ENCODE data around the gene TEX10.
"Not testable (repeated sequence)": the region's sequence is repeated elsewhere in the genome, so short reads cannot be mapped to it uniquely, and the experiment has no call there.

TEX10 gene

DNA sequence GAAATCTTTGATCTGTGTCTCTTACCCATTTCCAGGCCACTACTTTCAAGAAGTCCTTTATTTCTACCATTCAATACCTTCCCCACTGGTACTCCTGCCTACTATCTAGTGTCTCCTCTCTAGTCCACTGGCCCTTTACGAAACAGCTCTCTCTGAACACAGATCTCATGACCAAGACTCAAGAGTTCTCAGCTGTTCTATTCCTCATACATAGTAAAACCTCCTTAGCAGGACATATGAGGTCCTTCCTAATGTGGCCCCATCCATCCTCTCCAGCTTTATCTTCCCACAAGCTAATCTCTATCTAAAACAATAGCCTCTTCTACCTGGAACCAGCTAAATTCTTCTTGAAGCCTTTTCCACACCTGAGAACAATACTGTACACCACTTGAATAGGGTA is 2.6 kb downstream of the TEX10 start:
- no peak for DNase-seq (ENCODE audit: low read depth in 2 of 2)

DNA sequence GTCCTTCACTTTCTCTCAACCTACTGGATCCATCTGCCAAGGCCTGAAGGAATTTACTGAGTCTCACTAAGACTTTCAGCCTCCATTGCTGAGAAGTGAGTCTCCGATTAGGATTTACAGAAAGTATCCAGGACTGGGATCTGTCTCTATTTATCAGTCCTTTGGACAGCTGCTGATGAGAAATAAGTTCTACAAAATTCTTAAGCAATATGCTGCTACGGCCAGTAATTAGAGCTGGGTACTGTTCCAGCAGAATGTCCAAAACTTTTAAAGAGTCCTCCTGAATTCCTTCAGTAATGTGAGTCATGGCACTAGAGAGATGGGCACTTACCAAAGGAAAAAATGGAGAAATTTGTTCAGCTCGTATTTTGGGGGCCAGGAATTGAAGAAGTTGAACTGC is 5.9 kb downstream of the TEX10 start:
- no peak for DNase-seq (ENCODE audit: low read depth in 2 of 2)

GRCh38 chr9:100341889-100342288 is 10.9 kb downstream of the TEX10 start:
- no peak for DNase-seq (ENCODE audit: low read depth in 2 of 2)

DNA sequence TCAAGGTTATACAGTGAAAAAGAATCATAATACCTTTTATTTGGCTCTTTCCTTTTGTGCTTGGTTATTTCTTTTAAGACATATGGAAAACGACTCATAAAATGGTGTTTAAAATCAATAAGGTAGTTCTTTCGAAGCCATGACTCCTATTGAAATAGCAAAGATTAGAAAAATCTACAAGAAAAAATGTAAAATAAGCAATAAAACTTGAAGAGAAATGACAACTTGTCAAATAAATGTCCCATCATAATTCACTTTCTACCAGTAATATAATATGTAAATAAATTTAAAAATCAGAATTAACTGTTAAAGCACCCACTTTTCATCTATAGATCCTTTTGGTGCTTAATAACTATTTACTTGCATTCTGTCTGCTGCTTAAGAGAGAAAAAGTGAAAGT is 12.5 kb downstream of the TEX10 start:
- DNase-seq (ENCODE audit: low read depth in 2 of 2), result no peak

- DNase-seq (ENCODE audit: low read depth in 2 of 2), result not testable (repeated sequence)
Observed at GRCh38 chr9:100338736-100339135, 14.0 kb downstream of the TEX10 start.

DNA sequence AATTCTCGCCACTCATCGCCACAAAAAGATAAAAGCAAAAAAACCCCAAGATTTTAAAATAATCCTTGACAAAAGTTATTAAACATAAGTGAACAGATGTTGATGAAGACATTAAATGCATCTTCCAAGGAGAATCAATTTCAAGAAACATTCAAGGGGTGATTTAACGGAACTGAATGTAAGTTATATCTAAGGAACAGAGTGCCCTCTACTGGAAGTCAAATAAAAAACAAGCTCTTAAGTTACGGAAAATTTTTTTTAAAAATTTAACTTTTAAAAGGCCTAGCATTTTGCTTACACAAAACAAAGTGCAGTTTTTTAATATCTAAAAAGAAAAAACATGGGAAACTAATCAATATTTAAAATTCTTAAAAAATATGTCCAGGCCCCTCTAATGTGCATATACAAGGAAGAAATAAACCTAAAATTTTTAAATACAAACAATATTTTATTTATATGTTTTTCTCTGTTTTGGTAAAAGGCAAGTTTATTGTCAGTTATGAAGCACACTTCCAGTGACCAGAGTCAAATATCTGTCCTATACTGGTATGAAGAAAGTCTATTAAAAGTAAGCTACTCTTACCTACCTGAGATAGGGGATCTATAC is 28.0 kb downstream of the TEX10 start:
- DNase-seq (ENCODE audit: low read depth in 2 of 2), result no peak

DNA sequence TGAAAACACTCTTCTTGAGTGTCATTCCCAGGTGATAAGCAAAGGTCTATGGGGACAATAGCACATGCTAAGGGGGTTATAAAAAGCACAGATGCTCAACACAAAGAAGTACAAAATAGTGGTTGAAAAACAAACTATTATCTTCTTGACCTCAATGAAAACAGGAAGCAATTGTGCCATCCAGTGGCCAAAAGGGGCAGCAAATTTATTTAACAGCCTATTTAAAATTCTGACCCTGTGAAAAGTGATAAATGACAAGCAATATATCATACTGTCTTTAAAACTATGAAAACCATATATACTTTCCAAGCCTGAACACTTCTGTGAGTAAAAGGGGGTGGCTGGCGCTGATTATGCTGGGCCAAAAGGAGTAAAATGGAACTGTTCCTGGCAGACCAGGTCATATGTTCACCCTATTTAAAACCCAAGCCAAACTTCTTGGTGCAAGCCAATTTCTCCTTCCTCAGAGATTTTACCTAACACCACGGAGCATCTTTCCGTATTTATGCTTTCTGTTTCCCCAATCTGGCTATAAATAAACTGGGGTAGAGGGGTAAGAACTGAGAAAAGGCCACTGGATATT is 29.7 kb downstream of the TEX10 start:
- DNase-seq (ENCODE audit: low read depth in 2 of 2), result no peak

GRCh38 chr9:100317706-100318105 is 35.0 kb downstream of the TEX10 start:
- no peak for DNase-seq (ENCODE audit: low read depth in 2 of 2)

DNA sequence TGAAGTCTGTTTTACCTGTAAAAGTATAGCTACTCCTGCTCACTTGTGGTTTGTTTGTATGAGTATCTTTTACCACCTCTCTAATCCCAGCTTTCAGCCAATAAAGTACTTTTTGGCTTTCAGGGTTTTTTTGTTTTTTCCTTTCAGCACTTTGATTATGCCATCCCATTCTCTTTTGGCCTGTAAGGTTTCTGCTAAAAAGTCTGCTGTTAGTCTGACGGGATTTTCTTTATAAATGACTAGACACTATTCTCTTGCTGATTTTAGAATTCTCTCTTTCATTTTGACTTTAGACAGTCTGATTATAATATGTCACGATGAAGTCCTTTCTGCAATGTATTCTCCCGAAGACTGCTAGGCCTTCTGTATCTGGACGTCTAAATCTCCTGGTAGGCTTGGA is 37.2 kb downstream of the TEX10 start:
- DNase-seq (ENCODE audit: low read depth in 2 of 2), result no peak

GRCh38 chr9:100309992-100310391 is 42.8 kb downstream of the TEX10 start:
- DNase-seq (ENCODE audit: low read depth in 2 of 2), result no peak

GRCh38 chr9:100308965-100309564 is 43.7 kb downstream of the TEX10 start:
- no peak for DNase-seq (ENCODE audit: low read depth in 2 of 2)

DNA sequence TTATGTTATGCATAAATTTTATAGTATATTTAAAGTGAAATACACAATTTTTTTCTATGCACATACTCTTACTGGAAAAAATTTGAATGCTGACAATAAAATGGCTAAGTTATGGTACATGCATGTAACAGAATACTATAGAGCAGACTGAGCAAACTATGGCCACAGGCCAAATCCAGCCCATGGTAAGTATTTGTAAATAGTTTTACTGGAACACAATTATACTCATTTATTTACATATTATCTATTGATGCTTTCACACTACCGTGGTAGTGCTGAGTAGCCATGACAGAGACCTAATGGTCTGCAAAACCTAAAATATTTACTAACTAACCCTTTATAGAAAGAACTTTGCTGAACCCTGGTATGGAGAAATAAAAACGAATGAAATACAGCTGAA is 45.7 kb downstream of the TEX10 start:
- no peak for DNase-seq (ENCODE audit: low read depth in 2 of 2)

DNA sequence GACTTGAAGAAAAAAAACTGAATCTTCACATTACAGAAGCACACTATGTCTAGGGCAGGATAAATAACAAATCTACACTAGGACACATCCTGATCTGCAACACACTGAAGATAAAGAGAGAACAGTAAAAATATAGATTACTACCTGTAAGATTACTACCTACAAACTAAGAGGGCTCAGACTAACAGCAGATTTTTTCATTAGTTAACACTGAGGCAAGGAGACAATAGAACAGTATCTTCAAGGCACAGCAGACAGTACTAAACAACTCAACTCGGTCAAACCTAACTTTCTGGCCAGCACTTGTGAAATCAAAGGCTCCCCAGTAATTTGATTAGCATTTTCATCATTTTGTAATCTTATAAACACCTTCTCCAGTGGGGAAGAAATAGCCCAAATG is 46.5 kb downstream of the TEX10 start:
- DNase-seq (ENCODE audit: low read depth in 2 of 2), result no peak

- no peak for DNase-seq (ENCODE audit: low read depth in 2 of 2)
Observed at GRCh38 chr9:100303747-100304146, 49.0 kb downstream of the TEX10 start.

GRCh38 chr9:100298378-100298777 is 54.4 kb downstream of the TEX10 start:
- no peak for DNase-seq (ENCODE audit: low read depth in 2 of 2)

- no peak for DNase-seq (ENCODE audit: low read depth in 2 of 2)
Observed at GRCh38 chr9:100296407-100296806, 56.3 kb downstream of the TEX10 start.

DNA sequence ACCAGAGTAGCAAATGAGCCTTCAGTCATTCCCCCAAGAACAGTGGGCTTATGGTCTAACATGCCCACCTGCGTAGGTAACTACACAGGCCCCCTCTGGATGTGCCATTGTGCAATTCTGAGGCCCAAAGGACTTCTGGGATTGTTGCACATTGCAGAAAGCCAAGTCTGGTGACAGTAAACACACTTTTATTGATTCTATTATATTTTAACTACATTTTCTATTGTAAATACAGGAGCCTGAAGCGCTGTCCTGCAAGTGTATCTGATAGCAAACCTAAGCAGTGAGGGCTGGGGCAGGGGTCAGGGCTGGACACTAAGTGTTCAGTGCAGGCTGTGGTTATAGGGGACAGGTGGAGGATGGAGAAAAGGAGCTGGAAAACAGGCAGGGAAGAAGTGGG is 57.5 kb downstream of the TEX10 start:
- DNase-seq (ENCODE audit: low read depth in 2 of 2), result no peak

DNA sequence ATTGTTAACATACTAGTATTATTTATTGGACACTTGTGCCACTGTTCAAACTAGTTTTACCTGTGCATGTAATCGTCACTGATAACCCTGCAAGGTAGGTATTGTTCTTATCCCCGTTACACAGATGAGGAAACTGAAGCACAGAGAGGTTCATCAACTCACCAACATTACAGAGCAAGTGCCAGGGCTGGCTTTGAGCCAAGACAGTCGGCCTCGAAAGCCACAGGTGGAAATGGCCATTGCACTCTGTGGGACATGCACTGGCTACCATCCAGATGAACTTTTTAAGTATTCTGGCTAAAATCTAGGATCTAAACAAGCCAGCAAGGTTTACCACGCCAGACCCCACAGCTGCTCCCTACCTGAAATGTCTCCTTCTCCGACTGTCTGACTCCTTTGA is 57.9 kb downstream of the TEX10 start:
- DNase-seq (ENCODE audit: low read depth in 2 of 2), result no peak

DNA sequence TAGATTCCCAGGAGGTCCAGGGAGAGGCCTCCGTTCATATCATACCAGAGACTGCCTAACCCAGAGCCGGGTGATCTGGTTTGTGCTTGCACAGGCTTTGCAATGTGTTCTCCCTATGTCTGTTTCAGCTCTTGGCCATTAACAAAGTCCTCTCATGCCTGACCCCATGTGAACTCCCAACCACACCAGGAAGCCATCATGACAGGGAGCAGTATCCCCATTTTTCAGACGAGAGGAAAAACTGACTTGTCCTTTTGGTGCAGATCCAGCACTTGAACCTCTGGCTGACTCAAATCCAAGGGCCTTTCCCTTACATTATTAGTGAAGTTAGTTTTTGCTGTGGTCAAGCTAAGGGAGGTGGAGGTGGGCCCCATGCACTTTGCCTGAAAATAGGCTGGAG is 58.4 kb downstream of the TEX10 start:
- no peak for DNase-seq (ENCODE audit: low read depth in 2 of 2)

- no peak for DNase-seq (ENCODE audit: low read depth in 2 of 2)
Observed at GRCh38 chr9:100292414-100292813, 60.3 kb downstream of the TEX10 start.

GRCh38 chr9:100290714-100291113 is 62.0 kb downstream of the TEX10 start:
- no peak for DNase-seq (ENCODE audit: low read depth in 2 of 2)

DNA sequence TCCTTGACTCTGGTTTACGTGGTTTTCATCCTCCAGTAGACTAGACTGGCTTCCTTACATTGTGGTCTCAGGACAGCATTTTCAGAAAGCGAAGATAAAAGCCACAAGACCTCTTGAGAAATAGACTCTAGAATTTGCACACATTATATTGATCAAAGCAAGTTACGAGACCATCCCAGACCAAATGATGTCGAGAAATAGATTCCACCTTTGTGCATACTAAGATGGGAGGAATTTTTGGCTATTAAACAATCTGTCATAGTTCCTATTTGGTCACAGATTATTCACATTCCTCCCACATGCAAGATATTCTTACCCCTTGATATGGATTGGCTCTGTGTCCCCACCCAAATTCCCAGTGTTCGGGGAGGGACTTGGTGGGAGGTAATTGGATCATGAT is 65.6 kb downstream of the TEX10 start:
- DNase-seq (ENCODE audit: low read depth in 2 of 2), result no peak

DNA sequence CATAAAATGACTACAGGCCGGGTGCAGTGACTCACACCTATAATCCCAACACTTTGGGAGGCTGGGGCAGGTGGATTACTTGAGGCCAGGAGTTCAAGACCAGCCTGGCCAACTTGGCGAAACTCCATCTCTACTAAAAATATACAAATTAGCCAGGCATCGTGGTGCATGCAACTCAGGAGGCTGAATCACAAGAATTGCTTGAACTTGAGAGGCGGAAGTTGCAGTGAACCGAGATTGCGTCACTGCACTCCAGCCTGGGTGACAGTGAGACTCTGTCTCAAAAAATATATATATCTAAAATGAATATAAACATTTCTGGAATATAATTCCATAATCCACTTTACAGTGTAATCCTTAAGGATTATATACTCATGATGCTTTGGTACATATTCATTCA is 66.5 kb downstream of the TEX10 start:
- no peak for DNase-seq (ENCODE audit: low read depth in 2 of 2)

DNA sequence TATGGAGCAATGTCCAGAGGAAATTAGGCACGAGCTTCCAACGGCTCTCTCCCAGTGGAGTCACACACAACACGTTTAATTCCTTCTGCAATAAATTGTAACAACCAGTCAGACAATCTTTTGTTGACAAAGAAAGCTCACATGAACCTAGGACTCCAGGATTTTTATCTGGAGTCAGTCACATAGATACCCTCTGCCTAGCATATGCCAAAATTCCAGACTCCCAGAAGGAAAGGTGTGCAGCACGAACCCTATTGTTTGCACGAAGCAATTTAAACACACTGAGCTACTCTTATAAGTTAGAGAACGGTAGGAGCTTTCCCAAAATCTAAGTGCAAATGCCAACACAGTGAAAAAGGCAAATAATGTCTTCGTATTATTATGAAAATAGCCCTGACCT is 67.1 kb downstream of the TEX10 start:
- no peak for DNase-seq (ENCODE audit: low read depth in 2 of 2)
